SK-N-SH treated with all-trans-retinoic acid at 6 μM for 48 hours (cell line): ENCODE data around the gene RASD2.

ENCODE experiments used
- ATAC-seq: fragments of 200-7000 bp; cut with Tn5 transposase; 3 replicates; pipeline ENCODE4 v1.9.1; 2020; ENCODE audit warnings: mild to moderate bottlenecking, moderate library complexity
- ARNTL ChIP-seq: fragments of 450-650 bp; formaldehyde crosslinking; IDR thresholded peaks from 2 replicates; pipeline ENCODE4 v1.5.0; 2020; ENCODE audit warnings: low read depth, mild to moderate bottlenecking, moderate library complexity, borderline replicate concordance
- BACH2 ChIP-seq: fragments of 250-450 bp; sonication (Bioruptor Pico); IDR thresholded peaks from 2 replicates; pipeline ENCODE4 v1.9.0; 2021; ENCODE audit warnings: mild to moderate bottlenecking, borderline replicate concordance
- CSDC2 ChIP-seq: fragments of 250-450 bp; sonication (Bioruptor Pico); IDR thresholded peaks from 2 replicates; pipeline ENCODE4 v1.5.0; 2020; ENCODE audit warnings: mild to moderate bottlenecking, moderate library complexity
- ESRRG ChIP-seq: fragments of 250-450 bp; sonication (Bioruptor Pico); IDR thresholded peaks from 2 replicates; pipeline ENCODE4 v1.6.1; 2021; ENCODE audit warnings: mild to moderate bottlenecking
- GLIS3 ChIP-seq: fragments of 250-450 bp; sonication (Bioruptor Pico); IDR thresholded peaks from 2 replicates; pipeline ENCODE4 v1.5.0; 2020; ENCODE audit warnings: mild to moderate bottlenecking, moderate library complexity
- ISL1 ChIP-seq: fragments of 250-450 bp; sonication (Bioruptor Pico); IDR thresholded peaks from 2 replicates; pipeline ENCODE4 v2.1.2; 2022; ENCODE audit warnings: mild to moderate bottlenecking, moderate library complexity
- OSR1 ChIP-seq: fragments of 250-450 bp; sonication (Bioruptor Pico); IDR thresholded peaks from 2 replicates; pipeline ENCODE4 v1.8.0; 2022; ENCODE audit warnings: moderate library complexity, mild to moderate bottlenecking, inconsistent platforms
- SNAI2 ChIP-seq: fragments of 250-450 bp; sonication (Bioruptor Pico); IDR thresholded peaks from 2 replicates; pipeline ENCODE4 v1.5.0; 2020; ENCODE audit warnings: mild to moderate bottlenecking, moderate library complexity
- TCF4 ChIP-seq: fragments of 250-450 bp; sonication (Bioruptor Pico); IDR thresholded peaks from 2 replicates; pipeline ENCODE4 v1.8.0; 2021; ENCODE audit warnings: mild to moderate bottlenecking, moderate library complexity, borderline replicate concordance
- TOX ChIP-seq: fragments of 250-450 bp; sonication (Bioruptor Pico); IDR thresholded peaks from 2 replicates; pipeline ENCODE4 v1.8.0; 2021; ENCODE audit warnings: mild to moderate bottlenecking, moderate library complexity, borderline replicate concordance
- ZC3H10 ChIP-seq: fragments of 250-450 bp; sonication (Bioruptor Pico); IDR thresholded peaks from 2 replicates; pipeline ENCODE4 v1.5.1; 2021; ENCODE audit warnings: mild to moderate bottlenecking, moderate library complexity
- ZNF565 ChIP-seq: fragments of 450-650 bp; formaldehyde crosslinking; conservative IDR thresholded peaks from 2 replicates; pipeline ENCODE4 v1.5.0; 2020; ENCODE audit warnings: low read depth, mild to moderate bottlenecking, moderate library complexity
- ZNF70 ChIP-seq: fragments of 450-650 bp; formaldehyde crosslinking; IDR thresholded peaks from 2 replicates; pipeline ENCODE4 v1.5.0; 2020; ENCODE audit warnings: mild to moderate bottlenecking, moderate library complexity
- TF ChIP-seq, protein P1 (sequence below): fragments of 250-450 bp; sonication (Bioruptor Pico); IDR thresholded peaks from 2 replicates; pipeline ENCODE4 v1.5.1; 2020; ENCODE audit warnings: low read depth, mild to moderate bottlenecking, moderate library complexity
- TF ChIP-seq, protein P2 (sequence below): fragments of 250-450 bp; sonication (Bioruptor Pico); IDR thresholded peaks from 2 replicates; pipeline ENCODE4 v1.5.0; 2020; ENCODE audit warnings: mild to moderate bottlenecking, moderate library complexity
- TF ChIP-seq, protein P3 (sequence below): fragments of 250-450 bp; sonication (Bioruptor Pico); IDR thresholded peaks from 2 replicates; pipeline ENCODE4 v1.8.0; 2021; ENCODE audit warnings: low read depth, mild to moderate bottlenecking, moderate library complexity, borderline replicate concordance
- TF ChIP-seq, protein P4 (sequence below): fragments of 250-450 bp; sonication (Bioruptor Pico); IDR thresholded peaks from 2 replicates; pipeline ENCODE4 v1.8.0; 2020; ENCODE audit warnings: mild to moderate bottlenecking, moderate library complexity, borderline replicate concordance

Gene RASD2

DNA sequence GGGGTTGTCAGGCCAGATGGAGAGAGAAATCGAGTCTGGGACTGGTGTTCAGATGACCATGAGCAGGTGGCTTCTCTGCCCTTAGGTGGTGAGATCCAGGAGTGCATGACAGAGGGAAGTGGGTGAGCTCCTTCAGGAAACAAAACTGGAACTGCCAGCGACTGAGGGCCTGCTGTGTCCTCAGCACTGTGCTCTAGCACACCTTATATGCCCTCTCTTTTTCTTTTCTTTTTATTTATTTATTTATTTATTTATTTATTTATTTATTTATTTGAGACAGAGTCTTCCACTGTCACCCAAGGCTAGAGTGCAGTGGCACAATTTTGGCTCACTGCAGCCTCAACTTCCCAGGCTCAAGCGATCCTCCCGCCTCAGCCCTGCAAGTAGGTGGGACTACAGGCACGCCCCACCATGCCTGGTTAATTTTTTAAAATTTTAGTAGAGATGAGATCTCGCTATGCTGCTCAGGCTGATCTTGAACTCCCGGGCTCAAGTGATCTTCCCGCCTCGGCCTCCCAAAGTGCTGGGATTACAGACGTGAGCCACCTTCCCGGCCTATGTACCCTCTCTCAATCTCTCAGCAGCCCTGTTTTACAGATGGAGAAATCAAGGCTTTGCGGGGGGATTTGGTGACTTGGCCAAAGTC lies 14.8 kb upstream of the RASD2 start:
- TF ChIP-seq SNAI2 (CRISPR knock-in tag) (no peak), TCF4 (0 out of 2 replicates have a peak, but pooled peaks have one; percentile 11), ZNF565 (CRISPR knock-in tag) (no peak), ZC3H10 (CRISPR knock-in tag) (no peak)
- peak; percentile 55; the same call in 2 of the 3 replicates for ATAC-seq

DNA sequence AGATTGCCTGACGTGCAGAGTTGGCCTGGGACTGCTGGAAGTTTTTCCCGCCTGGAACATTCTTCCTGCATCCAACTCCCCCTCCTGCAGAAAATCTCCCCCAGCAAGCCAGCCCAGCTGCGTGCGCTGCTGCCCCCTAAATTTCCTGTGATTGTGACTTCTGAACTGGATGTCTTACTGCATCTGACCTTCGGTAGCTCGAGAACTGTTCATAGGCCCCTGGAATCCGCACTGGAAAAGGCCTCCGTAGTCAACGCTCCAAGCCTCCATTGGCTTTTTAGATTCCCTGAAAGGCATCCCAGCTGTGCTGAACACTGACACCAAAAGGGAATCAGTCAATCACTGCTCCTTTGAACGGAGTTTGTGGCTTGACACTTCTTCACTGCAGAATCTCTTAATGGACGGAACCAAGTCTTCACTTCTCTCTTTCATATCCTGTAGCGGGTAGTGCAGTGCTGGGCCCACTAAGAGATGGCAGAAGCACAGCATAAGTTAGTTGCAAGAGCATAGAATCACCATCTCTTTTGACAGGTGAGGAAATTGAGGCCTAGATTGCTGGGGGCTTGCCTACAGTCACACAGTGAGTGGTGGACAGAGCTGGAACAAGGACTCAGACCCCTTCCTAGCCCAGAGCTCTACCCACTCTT lies 14.2 kb upstream of the RASD2 start:
- TF ChIP-seq BACH2 (no peak), ESRRG (CRISPR knock-in tag) (no peak), TCF4 (no peak), GLIS3 (CRISPR knock-in tag) (no peak), ISL1 (CRISPR knock-in tag) (no peak), ARNTL (CRISPR knock-in tag) (no peak)
- TF ChIP-seq, protein P1, sequence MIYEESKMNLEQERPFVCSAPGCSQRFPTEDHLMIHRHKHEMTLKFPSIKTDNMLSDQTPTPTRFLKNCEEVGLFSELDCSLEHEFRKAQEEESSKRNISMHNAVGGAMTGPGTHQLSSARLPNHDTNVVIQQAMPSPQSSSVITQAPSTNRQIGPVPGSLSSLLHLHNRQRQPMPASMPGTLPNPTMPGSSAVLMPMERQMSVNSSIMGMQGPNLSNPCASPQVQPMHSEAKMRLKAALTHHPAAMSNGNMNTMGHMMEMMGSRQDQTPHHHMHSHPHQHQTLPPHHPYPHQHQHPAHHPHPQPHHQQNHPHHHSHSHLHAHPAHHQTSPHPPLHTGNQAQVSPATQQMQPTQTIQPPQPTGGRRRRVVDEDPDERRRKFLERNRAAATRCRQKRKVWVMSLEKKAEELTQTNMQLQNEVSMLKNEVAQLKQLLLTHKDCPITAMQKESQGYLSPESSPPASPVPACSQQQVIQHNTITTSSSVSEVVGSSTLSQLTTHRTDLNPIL (CRISPR knock-in tag): no peak
- TF ChIP-seq, protein P2, sequence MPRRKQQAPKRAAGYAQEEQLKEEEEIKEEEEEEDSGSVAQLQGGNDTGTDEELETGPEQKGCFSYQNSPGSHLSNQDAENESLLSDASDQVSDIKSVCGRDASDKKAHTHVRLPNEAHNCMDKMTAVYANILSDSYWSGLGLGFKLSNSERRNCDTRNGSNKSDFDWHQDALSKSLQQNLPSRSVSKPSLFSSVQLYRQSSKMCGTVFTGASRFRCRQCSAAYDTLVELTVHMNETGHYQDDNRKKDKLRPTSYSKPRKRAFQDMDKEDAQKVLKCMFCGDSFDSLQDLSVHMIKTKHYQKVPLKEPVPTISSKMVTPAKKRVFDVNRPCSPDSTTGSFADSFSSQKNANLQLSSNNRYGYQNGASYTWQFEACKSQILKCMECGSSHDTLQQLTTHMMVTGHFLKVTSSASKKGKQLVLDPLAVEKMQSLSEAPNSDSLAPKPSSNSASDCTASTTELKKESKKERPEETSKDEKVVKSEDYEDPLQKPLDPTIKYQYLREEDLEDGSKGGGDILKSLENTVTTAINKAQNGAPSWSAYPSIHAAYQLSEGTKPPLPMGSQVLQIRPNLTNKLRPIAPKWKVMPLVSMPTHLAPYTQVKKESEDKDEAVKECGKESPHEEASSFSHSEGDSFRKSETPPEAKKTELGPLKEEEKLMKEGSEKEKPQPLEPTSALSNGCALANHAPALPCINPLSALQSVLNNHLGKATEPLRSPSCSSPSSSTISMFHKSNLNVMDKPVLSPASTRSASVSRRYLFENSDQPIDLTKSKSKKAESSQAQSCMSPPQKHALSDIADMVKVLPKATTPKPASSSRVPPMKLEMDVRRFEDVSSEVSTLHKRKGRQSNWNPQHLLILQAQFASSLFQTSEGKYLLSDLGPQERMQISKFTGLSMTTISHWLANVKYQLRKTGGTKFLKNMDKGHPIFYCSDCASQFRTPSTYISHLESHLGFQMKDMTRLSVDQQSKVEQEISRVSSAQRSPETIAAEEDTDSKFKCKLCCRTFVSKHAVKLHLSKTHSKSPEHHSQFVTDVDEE (CRISPR knock-in tag): no peak
- TF ChIP-seq, protein P3, sequence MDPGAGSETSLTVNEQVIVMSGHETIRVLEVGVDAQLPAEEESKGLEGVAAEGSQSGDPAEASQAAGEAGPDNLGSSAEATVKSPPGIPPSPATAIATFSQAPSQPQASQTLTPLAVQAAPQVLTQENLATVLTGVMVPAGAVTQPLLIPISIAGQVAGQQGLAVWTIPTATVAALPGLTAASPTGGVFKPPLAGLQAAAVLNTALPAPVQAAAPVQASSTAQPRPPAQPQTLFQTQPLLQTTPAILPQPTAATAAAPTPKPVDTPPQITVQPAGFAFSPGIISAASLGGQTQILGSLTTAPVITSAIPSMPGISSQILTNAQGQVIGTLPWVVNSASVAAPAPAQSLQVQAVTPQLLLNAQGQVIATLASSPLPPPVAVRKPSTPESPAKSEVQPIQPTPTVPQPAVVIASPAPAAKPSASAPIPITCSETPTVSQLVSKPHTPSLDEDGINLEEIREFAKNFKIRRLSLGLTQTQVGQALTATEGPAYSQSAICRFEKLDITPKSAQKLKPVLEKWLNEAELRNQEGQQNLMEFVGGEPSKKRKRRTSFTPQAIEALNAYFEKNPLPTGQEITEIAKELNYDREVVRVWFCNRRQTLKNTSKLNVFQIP (CRISPR knock-in tag): no peak
- ATAC-seq: no peak

DNA sequence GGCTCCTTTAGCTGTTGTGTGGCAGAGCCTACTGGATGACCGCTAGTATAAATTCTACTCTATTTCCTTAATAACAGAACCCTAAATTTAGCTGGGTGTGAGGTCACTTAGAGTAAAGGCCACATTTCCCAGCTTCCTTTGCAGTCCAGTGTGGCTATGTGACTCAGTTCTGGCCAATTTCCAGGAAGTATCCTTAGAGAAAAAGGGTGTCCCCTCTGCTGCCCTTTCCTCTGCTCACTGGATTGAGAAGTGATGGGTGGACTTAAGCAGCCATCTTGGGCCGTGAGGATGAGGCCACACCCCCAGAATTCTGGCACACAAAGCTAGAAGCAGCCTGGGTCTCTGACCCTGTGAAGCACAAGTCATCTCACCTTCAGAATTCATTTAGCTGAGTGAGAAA lies 11.7 kb upstream of the RASD2 start:
- TF ChIP-seq SNAI2 (CRISPR knock-in tag) (no peak), CSDC2 (no peak), TCF4 (no peak), ESRRG (CRISPR knock-in tag) (no peak), TOX (CRISPR knock-in tag) (no peak), OSR1 (CRISPR knock-in tag) (no peak), ARNTL (CRISPR knock-in tag) (no peak)
- TF ChIP-seq, protein P4, sequence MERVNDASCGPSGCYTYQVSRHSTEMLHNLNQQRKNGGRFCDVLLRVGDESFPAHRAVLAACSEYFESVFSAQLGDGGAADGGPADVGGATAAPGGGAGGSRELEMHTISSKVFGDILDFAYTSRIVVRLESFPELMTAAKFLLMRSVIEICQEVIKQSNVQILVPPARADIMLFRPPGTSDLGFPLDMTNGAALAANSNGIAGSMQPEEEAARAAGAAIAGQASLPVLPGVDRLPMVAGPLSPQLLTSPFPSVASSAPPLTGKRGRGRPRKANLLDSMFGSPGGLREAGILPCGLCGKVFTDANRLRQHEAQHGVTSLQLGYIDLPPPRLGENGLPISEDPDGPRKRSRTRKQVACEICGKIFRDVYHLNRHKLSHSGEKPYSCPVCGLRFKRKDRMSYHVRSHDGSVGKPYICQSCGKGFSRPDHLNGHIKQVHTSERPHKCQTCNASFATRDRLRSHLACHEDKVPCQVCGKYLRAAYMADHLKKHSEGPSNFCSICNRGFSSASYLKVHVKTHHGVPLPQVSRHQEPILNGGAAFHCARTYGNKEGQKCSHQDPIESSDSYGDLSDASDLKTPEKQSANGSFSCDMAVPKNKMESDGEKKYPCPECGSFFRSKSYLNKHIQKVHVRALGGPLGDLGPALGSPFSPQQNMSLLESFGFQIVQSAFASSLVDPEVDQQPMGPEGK (CRISPR knock-in tag): no peak
- ATAC-seq: no peak

DNA sequence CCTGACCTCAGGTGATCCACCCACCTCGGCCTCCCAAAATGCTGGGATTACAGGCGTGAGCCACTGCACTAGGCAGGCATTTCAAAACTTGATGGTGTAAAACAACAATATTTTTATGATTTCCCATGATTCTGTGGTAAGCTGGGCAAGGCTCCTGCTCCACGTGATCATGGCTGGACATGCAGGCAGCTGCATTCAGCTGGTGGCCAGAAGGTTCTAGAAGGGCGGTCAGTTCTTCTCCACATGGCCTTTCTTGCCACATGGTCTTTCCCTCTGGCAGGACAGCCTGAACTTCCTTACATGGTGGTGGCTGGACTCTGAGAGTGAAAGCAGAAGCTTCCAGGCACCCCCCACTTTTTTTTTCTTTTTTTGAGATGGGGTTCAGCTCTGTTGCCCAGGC lies 9.9 kb upstream of the RASD2 start:
- TF ChIP-seq TOX (CRISPR knock-in tag) (no peak), ZC3H10 (CRISPR knock-in tag) (no peak), BACH2 (no peak), SNAI2 (CRISPR knock-in tag) (no peak), ZNF70 (CRISPR knock-in tag) (no peak), TCF4 (no peak), ISL1 (CRISPR knock-in tag) (no peak)
- TF ChIP-seq, protein P1 (CRISPR knock-in tag): no peak
- TF ChIP-seq, protein P4 (CRISPR knock-in tag): no peak
- ATAC-seq: no peak
